Thoracic aorta (tissue), 2 donors: Measurements from ENCODE around the gene MNAT1. TPM values are rescaled to one million over a fixed set of nuclear protein-coding genes. Genes with fewer than 3 reads are reported as not detected.

Source experiments
- ATAC-seq: fragments of 150-250 bp; one replicate; pipeline ENCODE4 v1.8.0; 2017; ENCODE audit warnings: low read depth; ENCODE audit not compliant: insufficient number of reproducible peaks, low FRiP score
- DNase-seq: peaks from one replicate; pipeline ENCODE4 v3.0.0-alpha.2; 2020; ENCODE audit warnings: low spot score
- H3K27ac ChIP-seq, 2 donors: fragments of 200-600 bp; sonication (generic); 1 replicate in 1 of 2; 2 replicates in 1 of 2; pipeline ENCODE4 v1.5.1; 2016; ENCODE audit warnings: mild to moderate bottlenecking in 2 of 2, moderate library complexity in 2 of 2
- H3K27me3 ChIP-seq: fragments of 200-600 bp; sonication (generic); replicated peaks from 2 replicates; pipeline ENCODE4 v1.6.0; 2016; ENCODE audit warnings: mild to moderate bottlenecking; ENCODE audit not compliant: insufficient read depth
- H3K36me3 ChIP-seq: fragments of 200-600 bp; sonication (generic); one replicate; pipeline ENCODE4 v1.5.1; 2016
- H3K4me1 ChIP-seq, 2 donors: fragments of 200-600 bp; sonication (generic); 1 replicate in 1 of 2; 2 replicates in 1 of 2; pipeline versions ENCODE4 v1.5.1 to v1.6.0; 2016; ENCODE audit warnings: low read depth in 2 of 2, mild to moderate bottlenecking in 1 of 2; ENCODE audit not compliant: control insufficient read depth in 1 of 2
- H3K4me3 ChIP-seq: fragments of 200-600 bp; sonication (generic); 2 replicates; pipeline ENCODE4 v1.5.1; 2016; ENCODE audit warnings: mild to moderate bottlenecking
- H3K9me3 ChIP-seq: fragments of 200-600 bp; sonication (generic); 2 replicates; pipeline ENCODE4 v1.5.1; 2016
- CTCF ChIP-seq: fragments of 200-600 bp; sonication (generic); IDR thresholded peaks from one replicate; pipeline ENCODE4 v1.5.1; 2019; ENCODE audit warnings: antibody characterized with exemption
- total RNA-seq, 2 donors: library from RNA; depleted of rRNA; stranded (reverse); fragments of >200 nt; gene quantifications; one replicate each; pipeline versions ENCODE4 v1.1.0 to v1.2.3, GENCODE V29; 2016

Gene MNAT1
- total RNA-seq, 2 donors from 2014 or later = 32.4 to 52.3 TPM

DNA sequence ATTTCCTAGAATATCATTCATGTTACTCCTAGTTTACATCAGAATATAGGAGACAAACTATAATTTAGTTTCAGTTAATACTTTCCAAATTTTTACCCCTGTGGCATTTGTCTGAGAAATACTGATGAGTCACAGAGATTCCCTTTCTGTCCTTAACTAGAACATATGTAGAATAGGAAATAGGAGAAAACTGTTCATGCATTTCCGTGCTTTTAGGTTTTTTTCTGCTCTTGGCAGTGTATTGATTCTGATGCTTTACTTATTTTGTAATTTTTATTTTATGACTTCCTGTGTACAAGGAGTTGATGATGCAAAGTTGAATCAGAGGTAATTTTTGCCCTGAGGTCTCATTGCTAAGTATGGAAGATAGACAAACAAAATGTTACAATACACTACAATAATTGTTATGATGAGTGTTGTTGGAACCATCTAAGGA, 23.0 kb downstream of the MNAT1 start:
- ATAC-seq = no peak

DNA sequence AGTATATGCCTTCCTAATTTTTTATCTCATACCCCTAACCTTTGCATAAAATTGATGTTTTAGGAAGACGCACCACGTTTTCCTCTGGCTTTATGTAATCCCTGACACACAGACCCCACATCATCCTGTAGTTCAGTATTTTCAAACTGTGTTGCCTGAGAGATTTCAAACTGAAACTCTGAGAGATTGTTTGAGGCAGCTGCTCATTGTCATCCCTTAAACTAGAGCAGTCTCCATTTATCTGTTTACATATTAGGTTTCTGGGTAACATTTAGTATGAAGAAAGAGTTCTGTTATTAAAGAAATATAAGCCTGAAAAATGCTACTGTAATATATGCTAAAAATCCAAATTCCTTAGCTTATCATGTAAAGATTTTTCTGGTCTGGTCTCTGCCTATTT, 24.3 kb downstream of the MNAT1 start:
- Histone ChIP-seq H3K27me3 (no peaks in the 10 kb centered on the region), H3K36me3 (no peaks in the 10 kb centered on the region), H3K4me1 (peaks cover 0 to 27% of the 10 kb centered on the region in 2 donors), H3K9me3 (no peaks in the 10 kb centered on the region), H3K27ac (no peak overlapping the region), H3K4me3 (no peak overlapping the region)
- DNase-seq (no peak), ATAC-seq (no peak)
- TF ChIP-seq CTCF = no peak

More for the DNA sequence above, 23.0 kb downstream of the MNAT1 start:
- Histone ChIP-seq H3K4me1 (peaks cover 0 to 27% of the 10 kb centered on the region in 2 donors), H3K36me3 (no peaks in the 10 kb centered on the region), H3K4me3 (no peak overlapping the region), H3K27me3 (no peaks in the 10 kb centered on the region), H3K9me3 (no peaks in the 10 kb centered on the region), H3K27ac (no peak overlapping the region)
- no peak for TF ChIP-seq CTCF
- DNase-seq = no peak

DNA sequence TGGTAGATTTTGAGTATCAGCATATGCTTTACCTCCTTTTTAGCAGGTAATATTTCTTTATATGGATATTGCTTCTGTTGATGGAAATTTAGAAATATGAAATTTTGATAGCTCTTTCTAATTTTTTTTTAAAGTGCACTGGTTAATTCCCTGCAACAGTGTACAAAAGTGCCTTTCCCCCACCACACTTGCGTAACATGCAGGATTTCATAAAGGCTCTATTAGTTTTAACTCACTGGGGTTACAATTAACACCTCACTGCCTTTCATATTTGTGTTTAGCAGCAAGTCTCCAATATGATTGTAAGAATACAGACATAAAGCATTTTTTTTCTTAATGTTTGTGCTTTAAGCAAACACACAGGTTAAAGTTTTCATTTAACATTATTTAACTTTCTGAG, 25.6 kb downstream of the MNAT1 start:
- TF ChIP-seq CTCF = no peak
- DNase-seq (no peak), ATAC-seq (no peak)
- Histone ChIP-seq H3K27ac (no peak overlapping the region), H3K9me3 (no peaks in the 10 kb centered on the region), H3K4me3 (no peak overlapping the region), H3K27me3 (no peaks in the 10 kb centered on the region), H3K4me1 (peaks cover 0 to 27% of the 10 kb centered on the region in 2 donors), H3K36me3 (no peaks in the 10 kb centered on the region)

DNA sequence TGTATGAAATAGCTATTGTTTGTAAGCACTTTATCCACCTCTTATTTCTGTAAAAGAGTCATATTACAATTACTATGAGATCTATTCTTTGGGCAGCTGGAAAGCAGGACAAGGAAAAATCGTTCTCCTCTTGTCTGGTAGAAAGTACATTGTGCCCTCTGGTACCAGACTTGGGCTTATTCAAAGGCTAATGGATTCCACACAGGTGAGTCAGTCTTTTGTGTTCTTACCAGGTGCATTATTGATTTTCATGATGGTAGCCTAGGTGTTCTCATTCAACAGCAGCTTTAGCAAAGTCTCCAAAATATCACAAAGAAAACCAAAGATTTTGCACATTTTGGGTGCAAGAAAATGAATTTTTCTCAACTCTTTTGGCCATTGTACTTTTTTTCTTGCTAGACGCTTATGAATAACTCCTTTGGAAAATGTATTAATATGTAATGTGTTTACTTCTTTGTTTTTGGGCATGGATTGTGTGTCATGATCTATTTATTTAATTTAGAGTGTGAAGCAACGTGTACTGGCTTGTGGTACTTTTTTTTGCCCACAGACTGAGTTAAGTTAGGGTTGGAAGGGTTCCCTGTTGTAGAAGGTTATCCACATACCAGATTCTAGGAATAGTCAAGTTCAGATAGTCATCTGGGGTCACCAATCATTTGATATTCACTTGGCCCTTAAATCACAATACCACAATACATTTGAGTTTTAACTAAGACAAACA, 26.2 kb downstream of the MNAT1 start:
- no peak overlapping the region for H3K4me3 ChIP-seq
- H3K9me3 ChIP-seq = no peaks in the 10 kb centered on the region
- DNase-seq = no peak
- TF ChIP-seq CTCF = no peak
- no peak overlapping the region for H3K27ac ChIP-seq
- no peak for ATAC-seq
- H3K36me3 ChIP-seq = no peaks in the 10 kb centered on the region
- peaks cover 0 to 23% of the 10 kb centered on the region in 2 donors for H3K4me1 ChIP-seq
- H3K27me3 ChIP-seq = no peaks in the 10 kb centered on the region

DNA sequence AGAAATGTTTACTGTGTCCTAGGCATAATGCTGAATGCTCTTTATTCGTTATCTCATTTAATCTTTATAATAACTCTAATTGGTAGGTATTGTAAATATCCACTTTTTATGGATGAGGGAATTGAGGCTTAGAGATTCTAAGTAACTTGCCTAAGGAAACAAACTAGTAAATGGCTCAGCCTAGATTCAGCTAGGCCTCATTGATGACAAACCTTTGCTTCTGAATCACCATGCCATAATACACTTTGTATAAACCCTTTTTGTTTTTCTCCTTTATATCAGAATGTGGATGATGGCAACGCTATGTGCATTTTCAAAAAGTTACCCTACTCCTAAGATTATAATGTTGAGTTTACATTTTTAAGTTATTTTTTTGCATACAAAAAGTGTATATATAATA, 34.0 kb downstream of the MNAT1 start:
- TF ChIP-seq CTCF = no peak
- Histone ChIP-seq H3K27ac (no peak overlapping the region), H3K9me3 (no peaks in the 10 kb centered on the region), H3K4me3 (no peak overlapping the region), H3K4me1 (no peaks in the 10 kb centered on the region), H3K27me3 (no peaks in the 10 kb centered on the region), H3K36me3 (no peaks in the 10 kb centered on the region)
- ATAC-seq (no peak), DNase-seq (no peak)
